B cell (primary cell): Measurements from ENCODE around the gene PRR33. TPM values are rescaled to one million over a fixed set of nuclear protein-coding genes. Genes with fewer than 3 reads are reported as not detected.

Source experiments
- ATAC-seq: fragments of 200-7000 bp; cut with Tn5 transposase; one replicate; pipeline ENCODE4 v1.10.0; 2021; ENCODE audit warnings: low read depth, mild to moderate bottlenecking, moderate number of reproducible peaks, moderate library complexity
- CTCF ChIA-PET: fragments of 350-600 bp; sonication (Branson Sonifier 250); formaldehyde crosslinking; loops from one replicate; lab custom pipeline; 2021; ENCODE audit warnings: antibody characterized with exemption, inconsistent platforms; lab: Charles Lee
- POLR2A ChIA-PET: fragments of 350-600 bp; sonication (Branson Sonifier 250); formaldehyde crosslinking; loops from one replicate; lab custom pipeline; 2021; ENCODE audit warnings: antibody characterized with exemption; lab: Charles Lee
- DNase-seq: peaks from one replicate; pipeline ENCODE4 v3.0.0; 2013
- H2AFZ ChIP-seq: 2 replicates; pipeline ENCODE4 v1.6.1; 2012; ENCODE audit warnings: mild to moderate bottlenecking, low read depth, low read length; ENCODE audit not compliant: insufficient read depth, poor library complexity, severe bottlenecking
- H3K27ac ChIP-seq, 2 donors: 1 replicate in 1 of 2; 2 replicates in 1 of 2; pipeline ENCODE4 v1.5.1; 2012 to 2013; ENCODE audit warnings: low read length in 2 of 2, mild to moderate bottlenecking in 2 of 2, moderate library complexity in 1 of 2
- H3K27me3 ChIP-seq, 4 experiments: fragments of 200-600 bp in 1 of 4; sonication (generic) in 1 of 4; replicated peaks in 1 of 4; 1 replicate in 2 of 4; 2 replicates in 2 of 4; pipeline versions ENCODE4 v1.6.1 to v1.7.0; 2013 to 2016; ENCODE audit warnings: low read length in 3 of 4, mild to moderate bottlenecking in 2 of 4, mixed read lengths in 1 of 4, moderate library complexity in 1 of 4; ENCODE audit not compliant: insufficient read depth in 4 of 4, control insufficient read depth in 3 of 4; ENCODE audit errors: control extremely low read depth in 1 of 4
- H3K36me3 ChIP-seq, 2 experiments: replicated peaks in 1 of 2; 1 replicate in 1 of 2; 2 replicates in 1 of 2; pipeline versions ENCODE4 v1.6.1 to v1.7.1; 2013; ENCODE audit warnings: low read length in 1 of 2; ENCODE audit not compliant: insufficient read depth in 2 of 2, control insufficient read depth in 1 of 2; ENCODE audit errors: control extremely low read depth in 1 of 2, extremely low read depth in 1 of 2
- H3K4me1 ChIP-seq, 2 donors: fragments of 200-600 bp in 1 of 2; sonication (generic) in 1 of 2; 1 replicate in 1 of 2; 2 replicates in 1 of 2; pipeline versions ENCODE4 v1.5.1 to v1.6.1; 2013 to 2017; ENCODE audit warnings: low read length in 2 of 2; ENCODE audit not compliant: control insufficient read depth in 2 of 2, insufficient read depth in 2 of 2
- H3K4me2 ChIP-seq: replicated peaks from 2 replicates; pipeline ENCODE3; 2012; ENCODE audit warnings: mild to moderate bottlenecking, low read depth, low read length; ENCODE audit not compliant: poor library complexity, severe bottlenecking
- H3K4me3 ChIP-seq, 5 experiments: fragments of 200-600 bp in 1 of 5; sonication (generic) in 1 of 5; 1 replicate in 3 of 5; 2 replicates in 2 of 5; pipeline versions ENCODE4 v1.5.1 to v1.7.0; 2011 to 2016; ENCODE audit warnings: low read length in 4 of 5, mild to moderate bottlenecking in 4 of 5, low read depth in 2 of 5, control low read depth in 1 of 5, moderate library complexity in 1 of 5; ENCODE audit not compliant: insufficient read depth in 1 of 5; ENCODE audit errors: control extremely low read depth in 1 of 5, extremely low read depth in 1 of 5
- H3K79me2 ChIP-seq: fragments of 200-600 bp; sonication (generic); one replicate; pipeline ENCODE4 v1.6.0; 2016; ENCODE audit warnings: low read length; ENCODE audit not compliant: control insufficient read depth, insufficient read depth
- H3K9ac ChIP-seq: fragments of 200-600 bp; sonication (generic); 2 replicates; pipeline ENCODE4 v1.6.1; 2017; ENCODE audit warnings: mild to moderate bottlenecking, low read length, moderate library complexity
- H3K9me3 ChIP-seq, 3 donors: one replicate each; pipeline versions ENCODE4 v1.6.1 to v1.7.1; 2013; ENCODE audit warnings: low read length in 2 of 3; ENCODE audit not compliant: control insufficient read depth in 2 of 3, insufficient read depth in 1 of 3; ENCODE audit errors: control extremely low read depth in 1 of 3
- H4K20me1 ChIP-seq: 2 replicates; pipeline ENCODE4 v1.6.0; 2012; ENCODE audit warnings: mild to moderate bottlenecking, low read length; ENCODE audit not compliant: insufficient read depth, control insufficient read depth, poor library complexity, severe bottlenecking
- H3K27ac Mint-ChIP-seq: one replicate; pipeline ENCODE4 v1.8.0; 2021; ENCODE audit warnings: mixed read lengths
- H3K27me3 Mint-ChIP-seq: one replicate; pipeline ENCODE4 v1.8.0; 2021; ENCODE audit warnings: mixed read lengths
- H3K4me1 Mint-ChIP-seq: one replicate; pipeline ENCODE4 v1.8.0; 2021; ENCODE audit warnings: mixed read lengths
- H3K4me3 Mint-ChIP-seq: one replicate; pipeline ENCODE4 v1.8.0; 2021; ENCODE audit warnings: mixed read lengths
- H3K9me3 Mint-ChIP-seq: one replicate; pipeline ENCODE4 v1.8.0; 2022; ENCODE audit warnings: mixed read lengths; ENCODE audit not compliant: insufficient read depth
- CTCF ChIP-seq: fragments of 200-600 bp; IDR thresholded peaks from one replicate; pipeline ENCODE4 v1.8.0; 2022; ENCODE audit warnings: antibody characterized with exemption, mild to moderate bottlenecking
- EZH2 ChIP-seq: IDR thresholded peaks from 2 replicates; pipeline ENCODE4 v1.6.1; 2012; ENCODE audit warnings: borderline replicate concordance, low read depth, mild to moderate bottlenecking, moderate library complexity, low read length; ENCODE audit not compliant: insufficient read depth, poor library complexity, severe bottlenecking
- WGBS: methylation state at CpG from one replicate; pipeline ENCODE4 v1.1.5; 2013; ENCODE audit warnings: missing lambda C conversion rate; ENCODE audit not compliant: insufficient coverage; 5-methylcytosine and 5-hydroxymethylcytosine counted together
- intact Hi-C: fragments of 100-400 bp; cut with micrococcal nuclease; formaldehyde crosslinking; loops from one replicate; pipeline ENCODE4 v1.10.0; 2022
- polyA plus RNA-seq: library from polyadenylated mRNA; depleted of rRNA; stranded (reverse); fragments of >200 nt; gene quantifications from 2 replicates; pipeline ENCODE4 v1.2.3, GENCODE V29; 2012
- total RNA-seq, 2 donors: library from RNA; stranded (reverse); fragments of 120-200 nt in 1 of 2; gene quantifications; 1 replicate in 1 of 2; 2 replicates in 1 of 2; pipeline versions ENCODE4 v1.2.3 to v1.2.4, GENCODE V29; 2013 to 2022

Gene PRR33
- total and polyA plus RNA-seq, 2 donors (not counting 1 experiment from before 2014, with no cell fraction given): not detected

GRCh38 chr11:1842149-1843097 is 49.3 kb downstream of the PRR33 start:
- POLR2A ChIA-PET: interaction anchor here (1.0 to 2.9 kb wide), 3 partner anchors 8 to 11 kb away, joined by 3 to 28 read pairs (median 9); partner anchors contain the start of gene LSP1
- H3K27ac Mint-ChIP-seq: peak overlapping the region; percentile 65

More at GRCh38 chr11:1842149-1843097, 49.3 kb downstream of the PRR33 start:
- no peak overlapping the region for H3K4me2 ChIP-seq
- no peaks in the 10 kb centered on the region for H3K27me3 ChIP-seq
- no peaks in the 10 kb centered on the region for H4K20me1 ChIP-seq
- no peak overlapping the region for H3K9ac ChIP-seq
- H3K27ac ChIP-seq: no peak overlapping the region
- ATAC-seq (no peak), DNase-seq (peak; percentile 27)
- Mint-ChIP-seq H3K4me3 (no peak overlapping the region), H3K27me3 (no peaks in the 10 kb centered on the region), H3K4me1 (peaks cover 67% of the 10 kb centered on the region), H3K9me3 (no peaks in the 10 kb centered on the region)
- peaks cover 66 to 83% of the 10 kb centered on the region in 2 donors for H3K4me1 ChIP-seq
- CTCF ChIA-PET: interaction anchor here (0.6 to 1.0 kb wide), 2 partner anchors 37 to 148 kb away, joined by 3 read pairs; no protein-coding TSS in a partner anchor
- H3K79me2 ChIP-seq: peaks cover 40% of the 10 kb centered on the region
- H3K36me3 ChIP-seq: peaks cover 0 to 4% of the 10 kb centered on the region in 2 experiments
- TF ChIP-seq CTCF (no peak), EZH2 (no peak)
- no peaks in the 10 kb centered on the region for H3K9me3 ChIP-seq
- intact Hi-C loops: loop anchor here (10.0 kb wide), 1 partner anchor 78 kb away; the partner anchor contains the start of gene CTSD
- WGBS: 97% methylated on average over 28 of the region's 29 CpGs
- no peak overlapping the region for H3K4me3 ChIP-seq
- no peak overlapping the region for H2AFZ ChIP-seq
